ENCODE measurements around the gene RIMBP2.

- TF ChIP-seq, protein P1, sequence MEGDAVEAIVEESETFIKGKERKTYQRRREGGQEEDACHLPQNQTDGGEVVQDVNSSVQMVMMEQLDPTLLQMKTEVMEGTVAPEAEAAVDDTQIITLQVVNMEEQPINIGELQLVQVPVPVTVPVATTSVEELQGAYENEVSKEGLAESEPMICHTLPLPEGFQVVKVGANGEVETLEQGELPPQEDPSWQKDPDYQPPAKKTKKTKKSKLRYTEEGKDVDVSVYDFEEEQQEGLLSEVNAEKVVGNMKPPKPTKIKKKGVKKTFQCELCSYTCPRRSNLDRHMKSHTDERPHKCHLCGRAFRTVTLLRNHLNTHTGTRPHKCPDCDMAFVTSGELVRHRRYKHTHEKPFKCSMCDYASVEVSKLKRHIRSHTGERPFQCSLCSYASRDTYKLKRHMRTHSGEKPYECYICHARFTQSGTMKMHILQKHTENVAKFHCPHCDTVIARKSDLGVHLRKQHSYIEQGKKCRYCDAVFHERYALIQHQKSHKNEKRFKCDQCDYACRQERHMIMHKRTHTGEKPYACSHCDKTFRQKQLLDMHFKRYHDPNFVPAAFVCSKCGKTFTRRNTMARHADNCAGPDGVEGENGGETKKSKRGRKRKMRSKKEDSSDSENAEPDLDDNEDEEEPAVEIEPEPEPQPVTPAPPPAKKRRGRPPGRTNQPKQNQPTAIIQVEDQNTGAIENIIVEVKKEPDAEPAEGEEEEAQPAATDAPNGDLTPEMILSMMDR (IDR thresholded peaks at IDR 0.05; ENCODE audit: borderline replicate concordance, extremely low read depth, low read length, poor library complexity, severe bottlenecking), result no peak
- TF ChIP-seq EZH2 (IDR thresholded peaks at IDR 0.05; ENCODE audit: borderline replicate concordance, low read depth, low read length, severe bottlenecking), result no peak
Measured at GRCh38 chr12:130428116-130428515, 288.0 kb downstream of the RIMBP2 start.
